ENCODE data around the gene TMEM273. TPM values are rescaled to one million over a fixed set of nuclear protein-coding genes. Genes with fewer than 3 reads are reported as not detected.

TMEM273 gene
- total and polyA plus RNA-seq, 3 experiments from 2014 or later = 51.7 to 60.2 (median 58.0) TPM

- H3K27me3 ChIP-seq (ENCODE audit: insufficient read depth, low read length, poor library complexity, severe bottlenecking) = no peaks in the 10 kb centered on the region
- peaks cover 39 to 57% (median 53%) of the 10 kb centered on the region in 3 donors for H3K4me1 Mint-ChIP-seq
- peak overlapping the region in 7 of 8 donors; percentile 54 to 94 (median 87) for H3K27ac Mint-ChIP-seq
- peaks cover 13% of the 10 kb centered on the region for H3K4me1 ChIP-seq (ENCODE audit: insufficient read depth, low read length)
- no peaks in the 10 kb centered on the region for H3K9me3 Mint-ChIP-seq
- ChIA-PET POLR2A (no interaction called here), CTCF (no interaction called here)
- H3K27ac ChIP-seq (ENCODE audit: low read depth, low read length) = peak overlapping the region; percentile 65
- H3K4me3 ChIP-seq (ENCODE audit: low read length) = no peak overlapping the region
- no peaks in the 10 kb centered on the region for H3K27me3 Mint-ChIP-seq
- peak overlapping the region in 2 of 7 donors; percentile 26 to 59 for H3K4me3 Mint-ChIP-seq
- H3K36me3 Mint-ChIP-seq = no peaks in the 10 kb centered on the region
- no peaks in the 10 kb centered on the region for H3K9me3 ChIP-seq (ENCODE audit: low read length)
- H3K36me3 ChIP-seq (ENCODE audit: insufficient read depth, low read length) = no peaks in the 10 kb centered on the region
- DNase-seq = no peak
Measured at GRCh38 chr10:49178489-49179471, 9.4 kb downstream of the TMEM273 start.

DNA sequence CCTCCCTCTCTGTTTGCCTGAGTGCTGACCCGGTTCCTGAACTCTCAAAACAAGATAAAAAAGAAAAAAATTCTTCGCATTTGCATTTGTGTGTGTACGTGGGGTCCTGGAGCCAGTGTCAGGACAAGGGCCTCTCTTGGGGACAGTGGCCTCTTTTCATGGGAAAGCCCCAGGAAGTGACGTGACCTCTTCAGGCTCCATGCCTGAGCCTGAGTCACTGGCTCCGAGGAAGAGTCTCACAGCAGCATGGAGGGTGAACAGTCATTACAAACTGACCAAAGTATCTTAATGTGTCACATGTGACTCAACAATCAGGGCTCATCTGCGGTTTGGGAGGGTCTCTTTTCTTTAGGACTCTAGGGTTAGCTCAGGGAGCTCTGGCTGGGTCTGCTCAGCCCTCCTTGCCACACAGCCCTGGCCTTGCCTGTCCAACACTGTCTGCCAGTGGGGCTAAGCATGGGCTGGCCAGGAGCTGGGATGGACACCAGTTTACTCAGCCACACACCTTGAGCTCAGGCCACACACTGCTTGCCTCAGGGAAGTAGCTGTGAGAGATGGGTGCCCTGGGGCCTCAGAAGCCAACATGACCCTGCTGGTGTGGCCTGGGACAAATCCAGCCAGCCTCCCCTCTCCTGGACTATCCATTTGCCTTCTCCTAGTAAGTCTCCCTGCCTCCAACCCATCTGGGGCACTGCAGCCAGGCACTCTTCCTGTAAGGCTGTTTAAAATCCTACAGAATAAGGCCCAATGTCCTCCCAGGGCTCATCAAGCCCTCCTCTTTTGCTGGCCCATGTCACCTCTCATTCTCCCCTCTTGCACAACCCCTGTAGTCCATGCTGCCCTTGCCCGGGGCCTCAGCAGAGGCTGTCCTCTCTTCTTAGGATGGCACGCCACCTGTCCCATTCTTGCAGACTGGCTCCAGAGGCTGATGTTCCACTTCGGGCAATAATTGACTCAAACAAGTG is 10.5 kb downstream of the TMEM273 start:
- no peaks in the 10 kb centered on the region for H3K36me3 ChIP-seq (ENCODE audit: insufficient read depth, low read length)
- Mint-ChIP-seq H3K4me1 (peaks cover 36 to 46% (median 46%) of the 10 kb centered on the region in 3 donors), H3K4me3 (peak overlapping the region in 6 of 7 donors; percentile 0 to 59 (median 25)), H3K27ac (peak overlapping the region; percentile 66 to 98 (median 88)), H3K36me3 (no peaks in the 10 kb centered on the region), H3K27me3 (no peaks in the 10 kb centered on the region), H3K9me3 (no peaks in the 10 kb centered on the region)
- H3K27me3 ChIP-seq (ENCODE audit: insufficient read depth, low read length, poor library complexity, severe bottlenecking) = no peaks in the 10 kb centered on the region
- no peak overlapping the region for H3K4me3 ChIP-seq (ENCODE audit: low read length)
- H3K9me3 ChIP-seq (ENCODE audit: low read length) = no peaks in the 10 kb centered on the region
- peaks cover 16% of the 10 kb centered on the region for H3K4me1 ChIP-seq (ENCODE audit: insufficient read depth, low read length)
- ChIA-PET CTCF (no interaction called here), POLR2A (no interaction called here)
- H3K27ac ChIP-seq (ENCODE audit: low read depth, low read length) = peak overlapping the region; percentile 65
- peak in 1 of 5 donors; percentile 27 for DNase-seq

DNA sequence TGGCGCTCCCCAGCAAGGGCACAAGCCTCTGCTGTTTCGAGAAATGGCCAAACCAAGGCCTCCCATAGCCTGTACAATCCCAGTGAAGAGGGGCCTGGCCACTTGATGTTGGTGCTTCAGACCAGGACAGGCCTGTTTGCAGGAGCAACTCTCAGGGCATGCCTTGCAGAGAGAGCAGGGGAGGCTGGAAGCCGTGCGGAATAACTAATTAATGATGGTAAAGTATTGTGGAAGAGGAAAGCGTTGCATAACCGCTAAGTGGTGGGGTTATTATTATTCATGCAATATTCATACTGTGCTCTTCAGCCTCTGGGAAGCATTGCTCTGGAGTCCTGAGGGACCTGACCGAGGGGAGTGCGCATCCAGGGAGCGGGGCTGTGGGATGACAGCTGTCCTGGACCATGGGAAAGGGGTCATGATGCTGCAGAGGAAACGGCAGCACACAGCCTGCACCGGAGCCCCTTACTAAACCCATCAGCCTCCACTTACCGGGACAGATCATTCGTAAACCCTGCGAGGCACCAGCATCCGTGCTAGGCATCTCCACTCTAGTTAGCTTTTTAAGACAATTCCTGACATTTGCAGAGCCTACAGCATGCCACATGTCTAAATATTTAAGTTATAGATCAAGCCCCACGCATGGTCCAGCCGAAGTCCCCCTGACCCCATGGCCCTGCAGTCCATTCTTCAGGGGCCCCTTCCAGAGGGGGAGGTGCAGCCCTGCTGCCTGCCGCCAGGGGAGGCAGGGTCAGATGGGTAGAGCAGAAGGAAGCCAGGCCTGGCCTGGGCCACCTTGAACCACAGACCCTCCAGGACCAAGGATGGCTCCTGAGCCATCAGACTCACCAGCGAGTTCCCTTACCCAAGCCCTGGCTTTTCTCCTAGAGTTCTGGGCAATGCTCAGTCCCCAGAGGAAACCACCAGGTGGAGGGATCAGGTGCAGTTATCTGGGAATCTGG is 11.6 kb downstream of the TMEM273 start:
- Histone ChIP-seq H3K36me3 (ENCODE audit: insufficient read depth, low read length) (no peaks in the 10 kb centered on the region), H3K9me3 (ENCODE audit: low read length) (no peaks in the 10 kb centered on the region), H3K4me1 (ENCODE audit: insufficient read depth, low read length) (peaks cover 21% of the 10 kb centered on the region), H3K27me3 (ENCODE audit: insufficient read depth, low read length, poor library complexity, severe bottlenecking) (no peaks in the 10 kb centered on the region), H3K27ac (ENCODE audit: low read depth, low read length) (peak overlapping the region; percentile 65), H3K4me3 (ENCODE audit: low read length) (no peak overlapping the region)
- Mint-ChIP-seq H3K9me3 (no peaks in the 10 kb centered on the region), H3K27me3 (no peaks in the 10 kb centered on the region), H3K4me1 (peaks cover 31 to 39% (median 38%) of the 10 kb centered on the region in 3 donors), H3K27ac (peak overlapping the region in 6 of 8 donors; percentile 83 to 98 (median 88)), H3K36me3 (no peaks in the 10 kb centered on the region), H3K4me3 (peak overlapping the region in 2 of 7 donors; percentile 24 to 59)
- ChIA-PET POLR2A (no interaction called here), CTCF (no interaction called here)
- no peak for DNase-seq

GRCh38 chr10:49175587-49176309 is 12.4 kb downstream of the TMEM273 start:
- Mint-ChIP-seq H3K36me3 (no peaks in the 10 kb centered on the region), H3K4me3 (no peak overlapping the region), H3K27ac (peak overlapping the region in 1 of 8 donors; percentile 17), H3K9me3 (no peaks in the 10 kb centered on the region), H3K4me1 (peaks cover 29 to 32% (median 32%) of the 10 kb centered on the region in 3 donors), H3K27me3 (no peaks in the 10 kb centered on the region)
- H3K36me3 ChIP-seq (ENCODE audit: insufficient read depth, low read length) = no peaks in the 10 kb centered on the region
- ChIA-PET CTCF (no interaction called here), POLR2A (no interaction called here)
- H3K9me3 ChIP-seq (ENCODE audit: low read length) = no peaks in the 10 kb centered on the region
- no peaks in the 10 kb centered on the region for H3K27me3 ChIP-seq (ENCODE audit: insufficient read depth, low read length, poor library complexity, severe bottlenecking)
- DNase-seq = no peak
- H3K4me3 ChIP-seq (ENCODE audit: low read length) = no peak overlapping the region
- no peak overlapping the region for H3K27ac ChIP-seq (ENCODE audit: low read depth, low read length)
- H3K4me1 ChIP-seq (ENCODE audit: insufficient read depth, low read length) = peaks cover 21% of the 10 kb centered on the region

GRCh38 chr10:49174926-49175500 is 13.2 kb downstream of the TMEM273 start:
- CTCF ChIA-PET = no interaction called here

GRCh38 chr10:49174261-49174925 is 13.8 kb downstream of the TMEM273 start:
- DNase-seq = no peak
- peaks cover 0 to 2% of the 10 kb centered on the region in 2 donors for H3K27me3 Mint-ChIP-seq
- H3K36me3 Mint-ChIP-seq = no peaks in the 10 kb centered on the region
- H3K9me3 Mint-ChIP-seq = no peaks in the 10 kb centered on the region
- Histone ChIP-seq H3K36me3 (ENCODE audit: insufficient read depth, low read length) (no peaks in the 10 kb centered on the region), H3K27me3 (ENCODE audit: insufficient read depth, low read length, poor library complexity, severe bottlenecking) (no peaks in the 10 kb centered on the region), H3K9me3 (ENCODE audit: low read length) (no peaks in the 10 kb centered on the region), H3K27ac (ENCODE audit: low read depth, low read length) (peak overlapping the region; percentile 22), H3K4me1 (ENCODE audit: insufficient read depth, low read length) (peaks cover 25% of the 10 kb centered on the region), H3K4me3 (ENCODE audit: low read length) (no peak overlapping the region)
- peaks cover 20 to 24% (median 24%) of the 10 kb centered on the region in 3 donors for H3K4me1 Mint-ChIP-seq
- ChIA-PET POLR2A (no interaction called here), CTCF (no interaction called here)
- H3K4me3 Mint-ChIP-seq = no peak overlapping the region
- peak overlapping the region in 1 of 8 donors; percentile 52 for H3K27ac Mint-ChIP-seq

More at GRCh38 chr10:49174926-49175500, 13.2 kb downstream of the TMEM273 start:
- Histone ChIP-seq H3K27me3 (ENCODE audit: insufficient read depth, low read length, poor library complexity, severe bottlenecking) (no peaks in the 10 kb centered on the region), H3K4me1 (ENCODE audit: insufficient read depth, low read length) (peaks cover 25% of the 10 kb centered on the region), H3K36me3 (ENCODE audit: insufficient read depth, low read length) (no peaks in the 10 kb centered on the region), H3K9me3 (ENCODE audit: low read length) (no peaks in the 10 kb centered on the region), H3K4me3 (ENCODE audit: low read length) (no peak overlapping the region), H3K27ac (ENCODE audit: low read depth, low read length) (peak overlapping the region; percentile 22)
- Mint-ChIP-seq H3K4me3 (peak overlapping the region in 1 of 7 donors; percentile 52), H3K36me3 (no peaks in the 10 kb centered on the region), H3K4me1 (peaks cover 22 to 25% (median 24%) of the 10 kb centered on the region in 3 donors), H3K9me3 (no peaks in the 10 kb centered on the region), H3K27me3 (peaks cover 0 to 2% of the 10 kb centered on the region in 2 donors), H3K27ac (peak overlapping the region in 1 of 8 donors; percentile 52)
- POLR2A ChIA-PET = no interaction called here
- DNase-seq = no peak

Measured in CD8-positive, alpha-beta memory T cell (primary cell).